ENCODE results near the gene CEP83. TPM values are rescaled to one million over a fixed set of nuclear protein-coding genes. Genes with fewer than 3 reads are reported as not detected.

Gene CEP83
- polyA plus RNA-seq, 1 donor (not counting 4 experiments of a cell fraction or from before 2014, with no cell fraction given) = 9.5 TPM

GRCh38 chr12:94258593-94258992, 201.1 kb downstream of the CEP83 start:
- H3K4me2 ChIP-seq (ENCODE audit: control insufficient read depth, extremely low read depth, insufficient read depth, low read depth, low read length) = no peak overlapping the region
- no peak overlapping the region for H3K4me3 ChIP-seq (ENCODE audit: control insufficient read depth in 2 of 3, extremely low read depth in 1 of 3, insufficient read depth in 2 of 3, low read depth in 1 of 3, low read length in 3 of 3)
- peaks cover 9% of the 10 kb centered on the region for H3K4me1 ChIP-seq (ENCODE audit: control insufficient read depth, extremely low read depth, insufficient read depth, low read length)
- H3K9ac ChIP-seq (ENCODE audit: control insufficient read depth, extremely low read depth, insufficient read depth, low read length) = no peak overlapping the region
- no peaks in the 10 kb centered on the region for H3K36me3 ChIP-seq (ENCODE audit: control insufficient read depth in 2 of 2, extremely low read depth in 1 of 2, insufficient read depth in 2 of 2, low read length in 2 of 2)
- FAIRE-seq (no peak), DNase-seq (ENCODE audit: low read depth, low spot score) (no peak)
- no peak overlapping the region for H2AFZ ChIP-seq (ENCODE audit: control insufficient read depth, low read length)
- TF ChIP-seq EZH2 (IDR thresholded peaks at IDR 0.05; ENCODE audit: low read length) = no peak
- no peak for TF ChIP-seq CTCF (optimal IDR thresholded peaks at IDR 0.05 in 1 of 3, IDR thresholded peaks at IDR 0.05 in 1 of 3, conservative IDR thresholded peaks at IDR 0.05 in 1 of 3; ENCODE audit: extremely low read depth in 1 of 3, insufficient read depth in 2 of 3, low read length in 3 of 3)
- H3K79me2 ChIP-seq (ENCODE audit: control insufficient read depth, insufficient read depth, low read length) = no peaks in the 10 kb centered on the region
- H3K9me3 ChIP-seq (ENCODE audit: control insufficient read depth, low read depth, low read length) = no peaks in the 10 kb centered on the region
- H3K27ac ChIP-seq (ENCODE audit: control insufficient read depth, insufficient read depth, low read length) = no peak overlapping the region
- H3K9me1 ChIP-seq (ENCODE audit: control insufficient read depth, extremely low read depth, insufficient read depth, low read length) = no peaks in the 10 kb centered on the region
- dilution Hi-C loops (cut with MboI; ENCODE audit: extremely low pct_ligation_motif_present, low sequenced_read_pairs) = no loop called here
- no peaks in the 10 kb centered on the region for H4K20me1 ChIP-seq (ENCODE audit: control insufficient read depth, extremely low read depth, insufficient read depth, low read length)
- no peaks in the 10 kb centered on the region for H3K27me3 ChIP-seq (ENCODE audit: control insufficient read depth, extremely low read depth, insufficient read depth, low read length)

Other genes with a start within 250 kb of the CEP83 start
- gene TMCC3, start 190.7 kb upstream of the CEP83 start, polyA plus RNA-seq = 14.8 to 20.0 TPM (median 18.9 TPM) in 3 replicates